Suprapubic skin (tissue), 4 donors: ENCODE measurements around the gene NCF4. TPM values are rescaled to one million over a fixed set of nuclear protein-coding genes. Genes with fewer than 3 reads are reported as not detected.

Experiments used
- DNase-seq, 2 donors: peaks; one replicate each; pipeline ENCODE4 v3.0.0-alpha.2; 2019; ENCODE audit warnings: low spot score in 2 of 2
- H3K27ac ChIP-seq: fragments of 200-600 bp; sonication (generic); one replicate; pipeline ENCODE4 v1.5.1; 2019
- H3K27me3 ChIP-seq: fragments of 200-600 bp; sonication (generic); one replicate; pipeline ENCODE4 v1.5.1; 2019
- H3K36me3 ChIP-seq: fragments of 200-600 bp; sonication (generic); one replicate; pipeline ENCODE4 v1.5.1; 2019
- H3K4me1 ChIP-seq: fragments of 200-600 bp; sonication (generic); one replicate; pipeline ENCODE4 v1.5.1; 2019
- H3K4me3 ChIP-seq: fragments of 200-600 bp; sonication (generic); one replicate; pipeline ENCODE4 v1.5.1; 2019; ENCODE audit warnings: mild to moderate bottlenecking
- H3K9me3 ChIP-seq: fragments of 200-600 bp; sonication (generic); one replicate; pipeline ENCODE4 v1.5.1; 2019
- EP300 ChIP-seq: sonication (generic); formaldehyde crosslinking; IDR thresholded peaks from one replicate; pipeline ENCODE4 v1.6.1; 2017; ENCODE audit warnings: antibody characterized with exemption
- POLR2A ChIP-seq, 2 donors: fragments of 450-650 bp; IDR thresholded peaks; one replicate each; pipeline ENCODE4 v1.6.1; 2017; ENCODE audit warnings: antibody characterized with exemption in 2 of 2, mild to moderate bottlenecking in 2 of 2, moderate library complexity in 2 of 2
- POLR2AphosphoS5 ChIP-seq, 3 donors: sonication (generic); formaldehyde crosslinking; IDR thresholded peaks; one replicate each; pipeline ENCODE4 v1.6.1; 2017; ENCODE audit warnings: antibody characterized with exemption in 3 of 3
- WGBS: methylation state at CpG from one replicate; pipeline ENCODE4 v1.1.5; 2018; 5-methylcytosine and 5-hydroxymethylcytosine counted together
- total RNA-seq, 4 donors: library from RNA; depleted of rRNA; stranded (reverse); fragments of >200 nt; gene quantifications; one replicate each; pipeline ENCODE4 v1.1.0, GENCODE V29; 2016
- TF ChIP-seq, protein P1 (sequence below), 2 donors: fragments of 200-600 bp in 1 of 2; fragments of 450-650 bp in 1 of 2; sonication (generic) in 1 of 2; IDR thresholded peaks; one replicate each; pipeline ENCODE4 v1.5.1; 2016 to 2019; ENCODE audit warnings: antibody characterized with exemption in 2 of 2, mild to moderate bottlenecking in 1 of 2, moderate library complexity in 1 of 2

The NCF4 gene
- total RNA-seq, 4 donors from 2014 or later = 1.1 to 4.5 (median 3.1) TPM

GRCh38 chr22:36901411-36902142, 40.8 kb downstream of the NCF4 start:
- peaks cover 12% of the 10 kb centered on the region for H3K27me3 ChIP-seq
- H3K4me3 ChIP-seq = no peak overlapping the region
- TF ChIP-seq POLR2AphosphoS5 (IDR thresholded peaks at IDR 0.05) = no peak
- TF ChIP-seq EP300 = no peak
- TF ChIP-seq, protein P1, sequence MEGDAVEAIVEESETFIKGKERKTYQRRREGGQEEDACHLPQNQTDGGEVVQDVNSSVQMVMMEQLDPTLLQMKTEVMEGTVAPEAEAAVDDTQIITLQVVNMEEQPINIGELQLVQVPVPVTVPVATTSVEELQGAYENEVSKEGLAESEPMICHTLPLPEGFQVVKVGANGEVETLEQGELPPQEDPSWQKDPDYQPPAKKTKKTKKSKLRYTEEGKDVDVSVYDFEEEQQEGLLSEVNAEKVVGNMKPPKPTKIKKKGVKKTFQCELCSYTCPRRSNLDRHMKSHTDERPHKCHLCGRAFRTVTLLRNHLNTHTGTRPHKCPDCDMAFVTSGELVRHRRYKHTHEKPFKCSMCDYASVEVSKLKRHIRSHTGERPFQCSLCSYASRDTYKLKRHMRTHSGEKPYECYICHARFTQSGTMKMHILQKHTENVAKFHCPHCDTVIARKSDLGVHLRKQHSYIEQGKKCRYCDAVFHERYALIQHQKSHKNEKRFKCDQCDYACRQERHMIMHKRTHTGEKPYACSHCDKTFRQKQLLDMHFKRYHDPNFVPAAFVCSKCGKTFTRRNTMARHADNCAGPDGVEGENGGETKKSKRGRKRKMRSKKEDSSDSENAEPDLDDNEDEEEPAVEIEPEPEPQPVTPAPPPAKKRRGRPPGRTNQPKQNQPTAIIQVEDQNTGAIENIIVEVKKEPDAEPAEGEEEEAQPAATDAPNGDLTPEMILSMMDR (IDR thresholded peaks at IDR 0.05) = no peak
- no peak for TF ChIP-seq POLR2A (IDR thresholded peaks at IDR 0.05)
- no peaks in the 10 kb centered on the region for H3K4me1 ChIP-seq
- H3K9me3 ChIP-seq = no peaks in the 10 kb centered on the region
- H3K27ac ChIP-seq = no peak overlapping the region
- no peak for DNase-seq
- no peaks in the 10 kb centered on the region for H3K36me3 ChIP-seq
- WGBS = 87% methylated on average over 12 of the region's 13 CpGs

DNA sequence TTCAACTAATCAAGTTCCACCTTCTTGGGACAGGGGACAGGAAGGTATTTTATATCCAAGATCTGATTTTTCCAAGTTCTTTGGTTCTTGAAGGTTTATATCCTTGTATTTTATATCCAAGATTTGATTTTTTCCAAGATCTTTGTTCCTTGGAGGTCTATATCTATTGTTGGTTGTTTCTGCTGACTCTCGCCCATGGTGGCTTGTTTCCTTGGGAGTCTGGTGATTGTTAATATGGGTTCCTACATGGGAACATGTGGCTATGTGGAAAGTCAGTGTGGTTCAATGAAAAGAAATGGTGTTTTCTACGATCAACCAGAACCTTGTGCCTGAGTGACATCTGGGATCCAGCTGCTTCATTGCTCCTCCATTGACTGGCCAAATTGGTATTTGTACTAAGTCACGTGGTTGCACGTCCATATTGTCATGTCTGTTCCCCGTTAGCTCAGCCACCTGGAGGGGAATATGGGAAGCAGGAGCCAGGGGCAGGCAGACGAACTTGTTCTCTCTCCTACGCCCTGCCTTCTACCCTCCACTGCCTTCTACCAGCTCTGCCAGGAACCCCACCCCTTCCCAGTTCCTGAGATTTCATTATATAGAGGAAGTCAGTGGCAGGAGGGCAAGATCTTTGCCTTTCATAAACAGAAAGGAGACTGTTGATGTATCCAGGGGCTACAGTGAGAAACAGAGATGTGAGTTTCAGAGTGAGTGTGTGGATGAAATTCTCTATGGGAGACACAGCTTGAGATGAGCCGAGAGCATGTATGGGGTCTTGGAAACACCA, 41.5 kb downstream of the NCF4 start:
- no peak for DNase-seq
- TF ChIP-seq, protein P1 (IDR thresholded peaks at IDR 0.05) = no peak
- TF ChIP-seq POLR2A (IDR thresholded peaks at IDR 0.05) (no peak), POLR2AphosphoS5 (IDR thresholded peaks at IDR 0.05) (no peak), EP300 (no peak)
- no peaks in the 10 kb centered on the region for H3K36me3 ChIP-seq
- peaks cover 12% of the 10 kb centered on the region for H3K27me3 ChIP-seq
- H3K4me3 ChIP-seq = no peak overlapping the region
- WGBS = 54% methylated on average over 8 of the region's 8 CpGs
- no peaks in the 10 kb centered on the region for H3K4me1 ChIP-seq
- no peak overlapping the region for H3K27ac ChIP-seq
- no peaks in the 10 kb centered on the region for H3K9me3 ChIP-seq

GRCh38 chr22:36904260-36904880, 43.6 kb downstream of the NCF4 start:
- Histone ChIP-seq H3K27me3 (peaks cover 9% of the 10 kb centered on the region), H3K4me1 (no peaks in the 10 kb centered on the region), H3K27ac (no peak overlapping the region), H3K36me3 (no peaks in the 10 kb centered on the region), H3K4me3 (no peak overlapping the region), H3K9me3 (no peaks in the 10 kb centered on the region)
- TF ChIP-seq, protein P1 (IDR thresholded peaks at IDR 0.05) = no peak
- DNase-seq = no peak
- WGBS = 84% methylated on average over 6 of the region's 6 CpGs

GRCh38 chr22:36907253-36908195, 46.7 kb downstream of the NCF4 start:
- WGBS = 89% methylated on average over 7 of the region's 7 CpGs
- TF ChIP-seq EP300 (no peak), POLR2A (IDR thresholded peaks at IDR 0.05) (no peak), POLR2AphosphoS5 (IDR thresholded peaks at IDR 0.05) (no peak)
- TF ChIP-seq, protein P1 (IDR thresholded peaks at IDR 0.05) = no peak
- Histone ChIP-seq H3K27ac (no peak overlapping the region), H3K4me3 (no peak overlapping the region), H3K36me3 (no peaks in the 10 kb centered on the region), H3K27me3 (no peaks in the 10 kb centered on the region), H3K9me3 (no peaks in the 10 kb centered on the region), H3K4me1 (no peaks in the 10 kb centered on the region)
- no peak for DNase-seq
